ENCODE results near the gene OS9.
A peak's percentile ranks its signal among the peaks of the same experiment; 100 is the strongest.

Gene OS9

DNA sequence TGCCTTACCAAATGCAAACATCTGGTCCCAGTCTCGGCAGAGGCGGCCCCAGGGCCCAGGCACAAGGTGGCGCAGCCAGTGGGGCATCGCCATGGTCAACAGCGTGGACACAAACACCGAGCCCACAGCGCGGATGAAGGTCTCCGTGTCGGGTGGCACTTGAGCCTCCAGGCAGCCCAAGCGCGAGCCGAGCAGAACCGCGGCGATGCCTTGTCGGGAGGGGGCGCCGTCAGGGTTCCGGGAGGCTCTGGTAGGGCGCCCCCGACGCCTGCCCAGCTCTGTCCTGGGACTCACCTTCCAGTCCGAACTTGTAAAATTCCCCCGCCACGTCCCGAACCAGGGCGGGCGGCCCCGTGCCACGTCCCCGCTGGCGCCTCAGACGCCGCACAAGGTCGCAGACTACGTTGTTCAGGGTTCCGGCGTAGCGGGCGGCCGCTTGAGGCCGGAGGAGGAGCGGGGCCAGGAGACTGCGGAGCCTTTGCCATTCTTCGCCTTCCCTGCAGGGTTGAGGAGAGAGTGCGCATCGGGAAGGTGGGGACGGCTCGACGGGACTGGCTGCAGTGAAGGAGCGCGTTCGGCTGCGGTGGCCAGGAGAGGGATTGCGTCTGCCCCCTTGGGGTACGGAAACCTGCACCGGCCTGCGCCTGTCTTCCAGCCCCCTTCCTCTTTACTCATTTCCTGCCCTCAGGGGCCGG, 71.2 kb downstream of the OS9 start:
- H3K4me3 ChIP-seq (ENCODE audit: low read depth, low read length) = peak overlapping the region; percentile 64
- H3K27ac ChIP-seq (ENCODE audit: low read depth, low read length) = no peak overlapping the region
- peaks cover 23% of the 10 kb centered on the region for H3K4me1 ChIP-seq (ENCODE audit: control insufficient read depth, insufficient read depth, low read length)
- H3K36me3 ChIP-seq (ENCODE audit: control insufficient read depth, insufficient read depth, low read length) = peaks cover 20% of the 10 kb centered on the region
- no peak overlapping the region for H3K9ac ChIP-seq (ENCODE audit: low read length)
- no peaks in the 10 kb centered on the region for H3K9me3 ChIP-seq (ENCODE audit: control insufficient read depth, insufficient read depth, low read depth, low read length)
- H3K27me3 ChIP-seq (ENCODE audit: control insufficient read depth, insufficient read depth, low read length) = peaks cover 66% of the 10 kb centered on the region

DNA sequence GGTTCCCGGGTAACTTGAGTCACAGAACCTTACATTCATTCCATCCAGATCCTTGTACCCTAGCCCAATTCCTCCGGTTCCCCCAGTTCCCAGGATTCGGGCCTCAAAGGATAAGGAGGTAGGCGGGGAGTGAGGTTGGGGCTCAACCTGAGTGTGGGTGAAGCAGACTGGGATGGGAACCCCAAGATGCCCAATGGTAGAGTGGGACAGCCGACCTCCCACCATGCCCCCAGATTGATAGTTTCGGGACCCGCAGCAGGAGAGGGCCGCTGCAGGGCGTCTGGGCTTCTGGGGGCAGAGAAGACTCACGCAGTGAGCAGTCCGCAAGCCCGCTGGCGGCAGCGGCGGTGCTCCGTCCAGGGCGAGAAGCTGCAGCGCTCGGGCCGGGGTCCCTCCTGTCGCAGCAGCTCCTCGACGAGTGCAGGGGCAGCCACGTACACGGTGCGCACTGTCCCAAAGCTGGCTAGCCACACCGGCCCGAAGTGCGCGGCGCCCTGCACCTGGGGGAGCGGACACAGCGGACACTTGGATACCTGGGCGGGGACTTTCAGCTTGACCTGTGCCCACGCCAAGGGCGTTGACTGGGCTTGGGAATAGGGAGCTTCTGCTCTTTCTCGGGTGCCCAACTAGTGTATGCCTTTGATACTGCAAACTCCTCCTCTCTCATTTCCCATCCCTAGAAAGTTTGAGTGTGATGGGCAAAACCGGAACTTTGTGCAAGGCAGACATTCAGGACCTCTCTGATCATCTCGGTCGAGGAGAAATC, 71.9 kb downstream of the OS9 start:
- H3K27me3 ChIP-seq (ENCODE audit: control insufficient read depth, insufficient read depth, low read length) = peaks cover 63% of the 10 kb centered on the region
- no peaks in the 10 kb centered on the region for H3K9me3 ChIP-seq (ENCODE audit: control insufficient read depth, insufficient read depth, low read depth, low read length)
- peaks cover 23% of the 10 kb centered on the region for H3K4me1 ChIP-seq (ENCODE audit: control insufficient read depth, insufficient read depth, low read length)
- peaks cover 27% of the 10 kb centered on the region for H3K36me3 ChIP-seq (ENCODE audit: control insufficient read depth, insufficient read depth, low read length)
- no peak overlapping the region for H3K27ac ChIP-seq (ENCODE audit: low read depth, low read length)
- peak overlapping the region; percentile 5 for H3K9ac ChIP-seq (ENCODE audit: low read length)
- H3K4me3 ChIP-seq (ENCODE audit: low read depth, low read length) = peak overlapping the region; percentile 64

DNA sequence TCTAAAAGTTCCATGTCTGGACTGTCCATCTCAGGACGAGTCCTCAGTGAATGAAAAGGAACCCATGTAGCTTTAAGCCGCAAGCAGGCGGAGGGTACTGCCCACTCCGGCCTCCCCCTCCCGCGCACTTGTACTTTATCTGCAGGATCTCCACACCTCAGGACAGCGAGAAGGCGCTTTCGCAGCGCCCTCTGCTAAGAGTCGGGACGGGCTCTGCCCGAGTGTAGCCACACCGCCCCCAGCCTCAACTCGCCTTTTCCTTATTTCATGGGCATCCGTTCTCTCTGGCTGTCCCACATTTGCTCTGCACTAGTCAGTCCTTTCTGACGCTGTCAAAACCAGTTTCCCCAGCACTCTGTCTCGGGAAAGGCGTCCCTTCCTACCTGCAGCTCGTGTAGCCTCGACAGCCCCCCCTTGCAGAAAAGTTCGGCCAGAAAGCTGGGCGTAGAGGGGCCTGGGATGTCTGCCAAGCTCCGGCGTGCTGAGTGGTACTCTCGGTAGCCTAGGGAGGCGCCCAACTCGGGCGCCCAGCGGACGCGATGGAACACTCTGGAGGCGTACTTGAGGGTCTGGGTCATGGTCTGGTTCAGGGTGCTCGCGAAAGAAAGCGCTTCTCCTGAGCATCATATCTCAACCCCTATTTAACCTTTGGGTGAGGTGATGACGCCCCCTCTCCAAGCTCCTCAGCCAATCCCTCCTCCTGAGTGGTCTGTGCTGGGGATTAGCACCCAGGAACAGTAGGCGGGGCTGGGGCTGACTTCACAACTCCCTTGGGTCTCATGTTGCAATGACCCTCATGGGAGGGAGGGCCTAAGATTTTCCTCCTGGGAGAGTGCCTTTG, 72.8 kb downstream of the OS9 start, which contains the start of gene CYP27B1:
TSS of gene CYP27B1 (minus strand) at position 615 of the 841 bp plus-strand sequence. CDS start at position 578, 37 bp downstream.
- no peak within 1 kb of the TSS for H3K27ac ChIP-seq (ENCODE audit: low read depth, low read length)
- H3K4me3 ChIP-seq (ENCODE audit: low read depth, low read length) = peak within 1 kb of the TSS; percentile 64
- peaks cover 59% of the 10 kb centered on the region for H3K27me3 ChIP-seq (ENCODE audit: control insufficient read depth, insufficient read depth, low read length)
- H3K9ac ChIP-seq (ENCODE audit: low read length) = peak within 1 kb of the TSS; percentile 5
- H3K9me3 ChIP-seq (ENCODE audit: control insufficient read depth, insufficient read depth, low read depth, low read length) = no peaks in the 10 kb centered on the region
- H3K36me3 ChIP-seq (ENCODE audit: control insufficient read depth, insufficient read depth, low read length) = peaks cover 28% of the 10 kb centered on the region
- H3K4me1 ChIP-seq (ENCODE audit: control insufficient read depth, insufficient read depth, low read length) = peaks cover 23% of the 10 kb centered on the region

DNA sequence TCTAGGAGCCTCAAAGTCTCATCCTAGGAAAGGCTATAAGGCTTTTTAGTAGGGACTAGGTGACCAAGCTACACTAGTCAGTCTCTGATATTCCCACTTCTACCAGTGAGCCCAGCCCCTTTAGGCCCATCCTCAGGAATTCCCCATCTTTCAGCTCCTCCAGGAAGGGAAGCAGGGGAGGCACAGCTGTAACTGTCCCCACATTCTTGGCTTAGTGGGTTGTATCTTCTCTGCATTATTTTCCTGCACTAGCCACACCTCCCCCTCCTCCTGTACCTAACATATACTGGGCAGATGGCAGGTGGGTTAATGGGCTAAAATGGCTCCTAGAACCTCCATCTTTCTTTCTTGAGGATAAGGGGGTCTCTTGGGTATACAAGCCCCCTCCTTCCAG, 73.4 kb downstream of the OS9 start:
- peaks cover 23% of the 10 kb centered on the region for H3K4me1 ChIP-seq (ENCODE audit: control insufficient read depth, insufficient read depth, low read length)
- H3K27ac ChIP-seq (ENCODE audit: low read depth, low read length) = no peak overlapping the region
- peaks cover 53% of the 10 kb centered on the region for H3K27me3 ChIP-seq (ENCODE audit: control insufficient read depth, insufficient read depth, low read length)
- H3K36me3 ChIP-seq (ENCODE audit: control insufficient read depth, insufficient read depth, low read length) = peaks cover 28% of the 10 kb centered on the region
- H3K9ac ChIP-seq (ENCODE audit: low read length) = no peak overlapping the region
- peak overlapping the region; percentile 64 for H3K4me3 ChIP-seq (ENCODE audit: low read depth, low read length)
- no peaks in the 10 kb centered on the region for H3K9me3 ChIP-seq (ENCODE audit: control insufficient read depth, insufficient read depth, low read depth, low read length)

DNA sequence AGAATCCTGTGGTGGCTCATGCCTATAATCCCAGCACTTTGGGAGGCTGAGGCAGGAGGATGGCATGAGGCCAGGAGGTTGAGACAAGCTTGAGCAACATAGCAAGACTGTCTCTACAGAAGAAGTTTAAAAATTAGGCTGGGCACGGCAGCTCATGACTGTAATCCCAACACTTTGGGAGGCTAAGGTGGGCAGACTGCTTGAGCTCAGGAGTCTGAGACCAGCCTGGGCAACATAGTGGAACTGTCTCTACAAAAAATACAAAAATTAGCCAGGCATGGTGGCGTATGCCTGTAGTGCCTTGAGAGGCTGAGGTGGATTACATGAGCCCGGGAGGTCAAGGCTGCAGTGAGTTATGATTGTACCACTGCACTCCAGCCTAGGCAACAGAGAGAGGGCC, 73.9 kb downstream of the OS9 start:
- Histone ChIP-seq H3K9ac (ENCODE audit: low read length) (no peak overlapping the region), H3K27ac (ENCODE audit: low read depth, low read length) (no peak overlapping the region), H3K9me3 (ENCODE audit: control insufficient read depth, insufficient read depth, low read depth, low read length) (no peaks in the 10 kb centered on the region), H3K36me3 (ENCODE audit: control insufficient read depth, insufficient read depth, low read length) (peaks cover 28% of the 10 kb centered on the region), H3K27me3 (ENCODE audit: control insufficient read depth, insufficient read depth, low read length) (peaks cover 48% of the 10 kb centered on the region), H3K4me3 (ENCODE audit: low read depth, low read length) (no peak overlapping the region), H3K4me1 (ENCODE audit: control insufficient read depth, insufficient read depth, low read length) (peaks cover 23% of the 10 kb centered on the region)

DNA sequence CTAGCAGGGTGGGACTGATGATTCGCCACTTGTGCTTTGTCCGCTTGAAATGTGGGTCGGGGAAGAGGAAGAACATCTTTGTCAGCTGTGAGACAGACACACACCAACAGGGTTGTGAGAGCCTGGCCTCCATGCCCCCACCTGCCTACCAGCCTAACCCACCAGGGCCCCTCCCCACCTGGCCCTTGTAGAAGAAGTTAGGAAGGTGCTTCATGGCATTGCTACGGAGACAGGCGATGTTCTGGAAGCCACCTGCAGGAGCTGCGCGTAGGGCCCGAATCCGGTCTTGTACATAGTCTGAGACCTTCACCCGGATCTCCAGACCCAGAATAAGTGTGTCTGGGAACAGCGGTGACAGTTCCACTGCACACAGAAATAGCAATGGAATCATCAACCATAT, 75.7 kb downstream of the OS9 start:
- no peak overlapping the region for H3K9ac ChIP-seq (ENCODE audit: low read length)
- H3K9me3 ChIP-seq (ENCODE audit: control insufficient read depth, insufficient read depth, low read depth, low read length) = no peaks in the 10 kb centered on the region
- H3K4me1 ChIP-seq (ENCODE audit: control insufficient read depth, insufficient read depth, low read length) = peaks cover 20% of the 10 kb centered on the region
- no peak overlapping the region for H3K27ac ChIP-seq (ENCODE audit: low read depth, low read length)
- peaks cover 30% of the 10 kb centered on the region for H3K27me3 ChIP-seq (ENCODE audit: control insufficient read depth, insufficient read depth, low read length)
- H3K36me3 ChIP-seq (ENCODE audit: control insufficient read depth, insufficient read depth, low read length) = peaks cover 28% of the 10 kb centered on the region
- H3K4me3 ChIP-seq (ENCODE audit: low read depth, low read length) = no peak overlapping the region

DNA sequence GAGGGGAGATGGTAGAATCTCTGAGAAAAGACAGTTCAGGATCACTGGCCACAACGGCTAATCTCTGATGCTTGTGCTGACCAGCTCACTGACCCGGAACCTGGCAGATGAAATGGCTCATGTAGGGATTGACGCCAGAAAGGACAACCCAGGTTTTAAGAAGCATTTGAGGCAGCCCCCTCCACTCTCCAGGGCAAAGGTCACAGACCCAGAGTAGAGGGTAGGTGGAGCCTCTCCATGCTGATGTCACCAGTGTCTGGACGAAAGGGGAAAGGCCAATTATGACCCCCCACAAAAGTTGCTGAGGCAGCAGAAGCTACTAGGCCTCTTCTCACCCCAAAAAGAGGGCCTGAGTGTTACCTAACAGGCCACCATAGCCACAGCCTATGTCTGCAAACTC, 76.8 kb downstream of the OS9 start:
- Histone ChIP-seq H3K9me3 (ENCODE audit: control insufficient read depth, insufficient read depth, low read depth, low read length) (no peaks in the 10 kb centered on the region), H3K4me1 (ENCODE audit: control insufficient read depth, insufficient read depth, low read length) (peaks cover 17% of the 10 kb centered on the region), H3K27me3 (ENCODE audit: control insufficient read depth, insufficient read depth, low read length) (peaks cover 19% of the 10 kb centered on the region), H3K9ac (ENCODE audit: low read length) (no peak overlapping the region), H3K4me3 (ENCODE audit: low read depth, low read length) (0 out of 2 replicates have a peak overlapping the region, but pooled peaks have one; percentile 79), H3K27ac (ENCODE audit: low read depth, low read length) (no peak overlapping the region), H3K36me3 (ENCODE audit: control insufficient read depth, insufficient read depth, low read length) (peaks cover 28% of the 10 kb centered on the region)
